Measurements from ENCODE around the gene LRRC19. TPM values are rescaled to one million over a fixed set of nuclear protein-coding genes. Genes with fewer than 3 reads are reported as not detected.

The LRRC19 gene, protein sequence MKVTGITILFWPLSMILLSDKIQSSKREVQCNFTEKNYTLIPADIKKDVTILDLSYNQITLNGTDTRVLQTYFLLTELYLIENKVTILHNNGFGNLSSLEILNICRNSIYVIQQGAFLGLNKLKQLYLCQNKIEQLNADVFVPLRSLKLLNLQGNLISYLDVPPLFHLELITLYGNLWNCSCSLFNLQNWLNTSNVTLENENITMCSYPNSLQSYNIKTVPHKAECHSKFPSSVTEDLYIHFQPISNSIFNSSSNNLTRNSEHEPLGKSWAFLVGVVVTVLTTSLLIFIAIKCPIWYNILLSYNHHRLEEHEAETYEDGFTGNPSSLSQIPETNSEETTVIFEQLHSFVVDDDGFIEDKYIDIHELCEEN
- total RNA-seq = not detected in 3 replicates

DNA sequence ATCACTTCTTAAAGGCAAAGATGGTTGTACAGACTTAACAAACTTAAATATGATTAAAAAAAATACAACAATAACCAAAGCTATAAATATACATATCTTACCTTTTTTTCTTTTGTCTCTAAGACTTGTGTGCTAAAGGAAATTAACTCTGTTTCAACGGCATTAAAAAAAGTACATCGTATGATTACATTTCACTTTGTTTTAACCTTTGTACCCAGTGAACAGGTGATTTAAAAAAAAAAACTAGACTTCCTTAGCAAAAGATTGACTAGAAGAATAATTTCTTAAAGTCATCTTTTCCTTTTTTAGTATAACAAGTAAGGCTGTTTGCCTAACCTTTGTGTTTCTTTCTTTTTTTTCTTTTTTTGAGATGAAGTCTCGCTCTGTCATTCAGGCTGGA is at the start of gene LRRC19:
Gene LRRC19, minus strand, starts transcription at position 182 of the 400 bp plus-strand sequence. CDS start 5,978 bp downstream, outside the sequence.
- Mint-ChIP-seq H3K9me3 (peaks cover 11% of the 10 kb centered on the region), H3K4me3 (no peak within 1 kb of the TSS), H3K27ac (no peak within 1 kb of the TSS), H3K27me3 (ENCODE audit: low read depth) (no peaks in the 10 kb centered on the region), H3K36me3 (peaks cover 9% of the 10 kb centered on the region), H3K4me1 (no peaks in the 10 kb centered on the region)
- TF ChIP-seq, protein P1, sequence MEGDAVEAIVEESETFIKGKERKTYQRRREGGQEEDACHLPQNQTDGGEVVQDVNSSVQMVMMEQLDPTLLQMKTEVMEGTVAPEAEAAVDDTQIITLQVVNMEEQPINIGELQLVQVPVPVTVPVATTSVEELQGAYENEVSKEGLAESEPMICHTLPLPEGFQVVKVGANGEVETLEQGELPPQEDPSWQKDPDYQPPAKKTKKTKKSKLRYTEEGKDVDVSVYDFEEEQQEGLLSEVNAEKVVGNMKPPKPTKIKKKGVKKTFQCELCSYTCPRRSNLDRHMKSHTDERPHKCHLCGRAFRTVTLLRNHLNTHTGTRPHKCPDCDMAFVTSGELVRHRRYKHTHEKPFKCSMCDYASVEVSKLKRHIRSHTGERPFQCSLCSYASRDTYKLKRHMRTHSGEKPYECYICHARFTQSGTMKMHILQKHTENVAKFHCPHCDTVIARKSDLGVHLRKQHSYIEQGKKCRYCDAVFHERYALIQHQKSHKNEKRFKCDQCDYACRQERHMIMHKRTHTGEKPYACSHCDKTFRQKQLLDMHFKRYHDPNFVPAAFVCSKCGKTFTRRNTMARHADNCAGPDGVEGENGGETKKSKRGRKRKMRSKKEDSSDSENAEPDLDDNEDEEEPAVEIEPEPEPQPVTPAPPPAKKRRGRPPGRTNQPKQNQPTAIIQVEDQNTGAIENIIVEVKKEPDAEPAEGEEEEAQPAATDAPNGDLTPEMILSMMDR (IDR thresholded peaks at IDR 0.05; ENCODE audit: unreplicated experiment) = no peak
- no peak for DNase-seq (ENCODE audit: low spot score in 2 of 2, unreplicated experiment in 2 of 2)

DNA sequence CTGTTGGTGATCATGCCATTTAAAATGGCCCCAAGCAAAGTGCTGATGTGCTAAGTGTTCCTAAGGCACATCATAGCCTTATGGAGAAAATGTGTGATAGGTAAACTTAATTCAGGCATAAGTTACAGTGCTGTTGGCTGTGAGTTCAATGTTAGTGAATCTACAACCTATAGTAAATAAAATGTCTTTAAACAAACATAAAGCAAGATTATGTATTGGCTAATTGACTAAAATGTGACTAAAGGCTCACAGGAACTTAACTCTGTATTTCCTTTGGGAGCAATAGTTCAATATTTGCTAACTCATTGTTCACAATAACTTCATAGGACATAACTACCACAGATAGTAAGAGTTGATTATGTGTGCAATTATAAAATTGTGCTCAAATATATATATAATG is 49.4 kb upstream of the LRRC19 start:
- TF ChIP-seq, protein P1 (IDR thresholded peaks at IDR 0.05; ENCODE audit: unreplicated experiment) = no peak
- DNase-seq (ENCODE audit: low spot score in 2 of 2, unreplicated experiment in 2 of 2) = no peak

DNA sequence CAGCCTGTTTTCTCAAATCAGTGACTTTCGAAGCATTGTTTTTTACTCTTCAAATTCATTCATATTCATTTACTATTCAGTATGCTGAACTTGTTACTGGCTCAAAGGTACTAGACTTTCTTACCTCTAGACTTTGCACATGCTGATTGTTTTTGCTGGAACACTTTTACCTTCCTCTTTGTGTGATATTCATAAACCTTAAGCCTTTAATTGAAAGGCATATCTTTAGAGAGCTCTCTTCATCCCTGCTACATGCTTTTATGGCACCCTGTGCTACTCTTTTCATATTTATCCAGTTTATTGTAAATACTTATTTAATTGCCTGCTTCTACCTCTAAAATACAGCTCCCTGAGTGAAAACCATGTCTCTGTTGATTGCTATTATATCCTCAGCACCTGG is 48.7 kb upstream of the LRRC19 start:
- no peak for DNase-seq (ENCODE audit: low spot score in 2 of 2, unreplicated experiment in 2 of 2)
- Mint-ChIP-seq H3K4me1 (no peaks in the 10 kb centered on the region), H3K27me3 (ENCODE audit: low read depth) (no peaks in the 10 kb centered on the region), H3K36me3 (peaks cover 14% of the 10 kb centered on the region), H3K27ac (peak overlapping the region; percentile 7), H3K9me3 (no peaks in the 10 kb centered on the region), H3K4me3 (no peak overlapping the region)
- TF ChIP-seq, protein P1 (IDR thresholded peaks at IDR 0.05; ENCODE audit: unreplicated experiment) = no peak

More for the DNA sequence above, 49.4 kb upstream of the LRRC19 start:
- Mint-ChIP-seq H3K9me3 (no peaks in the 10 kb centered on the region), H3K27me3 (ENCODE audit: low read depth) (no peaks in the 10 kb centered on the region), H3K4me1 (peaks cover 2% of the 10 kb centered on the region), H3K36me3 (peaks cover 10% of the 10 kb centered on the region), H3K4me3 (no peak overlapping the region), H3K27ac (no peak overlapping the region)

DNA sequence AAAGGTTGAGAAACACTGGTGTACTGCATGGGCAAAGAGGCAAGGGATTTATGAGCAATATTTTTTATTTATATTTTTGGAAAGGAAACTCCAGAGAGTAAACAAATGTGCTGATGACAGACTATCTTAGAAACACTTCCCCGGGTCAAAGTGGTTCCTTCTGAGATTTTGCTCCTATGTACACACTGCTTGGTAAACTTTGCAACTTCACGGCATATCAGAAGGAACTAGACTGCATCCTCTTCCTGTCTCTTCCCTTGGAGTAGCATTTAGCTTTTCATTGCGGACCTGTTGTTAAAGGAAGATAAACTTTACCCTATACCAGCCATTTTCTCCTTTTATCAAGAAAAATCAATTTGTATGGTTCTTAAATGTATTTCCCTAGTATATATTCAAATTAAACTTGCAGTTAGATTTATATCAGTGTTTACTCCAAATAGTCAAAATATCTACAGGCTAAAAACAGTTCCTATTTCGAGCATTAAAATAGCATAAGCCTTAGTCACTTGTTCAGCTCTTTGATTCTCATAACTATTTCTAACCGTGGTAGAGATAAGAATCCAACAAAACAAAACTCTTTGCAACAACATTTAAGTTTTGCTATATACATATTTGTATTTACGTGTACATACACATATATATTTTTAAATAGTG is 48.0 kb upstream of the LRRC19 start:
- Mint-ChIP-seq H3K4me1 (no peaks in the 10 kb centered on the region), H3K27me3 (ENCODE audit: low read depth) (no peaks in the 10 kb centered on the region), H3K36me3 (peaks cover 14% of the 10 kb centered on the region), H3K4me3 (no peak overlapping the region), H3K27ac (no peak overlapping the region), H3K9me3 (no peaks in the 10 kb centered on the region)
- no peak for DNase-seq (ENCODE audit: low spot score in 2 of 2, unreplicated experiment in 2 of 2)
- TF ChIP-seq, protein P1 (IDR thresholded peaks at IDR 0.05; ENCODE audit: unreplicated experiment) = no peak

DNA sequence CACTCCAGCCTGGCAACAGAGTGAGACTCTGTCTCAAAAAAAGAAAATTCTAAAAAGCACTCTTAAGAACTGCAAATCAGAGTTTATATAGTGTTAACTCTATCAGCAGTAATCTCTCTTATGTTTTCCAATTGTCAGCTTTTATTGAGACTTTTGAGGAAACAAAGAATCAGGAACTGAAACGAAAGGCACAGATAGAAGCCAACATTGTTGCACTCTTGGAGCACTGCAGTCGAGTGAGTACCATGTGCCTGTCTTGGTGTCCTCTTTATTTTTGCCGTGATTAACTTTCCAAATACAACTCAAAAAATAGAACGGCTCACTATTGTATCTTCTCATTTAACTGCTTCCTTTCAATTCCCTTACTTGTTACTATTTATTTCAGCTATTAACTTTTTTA is 41.7 kb upstream of the LRRC19 start:
- peaks cover 10% of the 10 kb centered on the region for H3K36me3 Mint-ChIP-seq
- no peak overlapping the region for H3K27ac Mint-ChIP-seq
- no peak overlapping the region for H3K4me3 Mint-ChIP-seq
- H3K9me3 Mint-ChIP-seq = no peaks in the 10 kb centered on the region
- peaks cover 3% of the 10 kb centered on the region for H3K4me1 Mint-ChIP-seq
- no peaks in the 10 kb centered on the region for H3K27me3 Mint-ChIP-seq (ENCODE audit: low read depth)
- TF ChIP-seq, protein P1 (IDR thresholded peaks at IDR 0.05; ENCODE audit: unreplicated experiment) = no peak
- no peak for DNase-seq (ENCODE audit: low spot score in 2 of 2, unreplicated experiment in 2 of 2)
